Measurements from ENCODE around the gene PNLIPRP2.

The PNLIPRP2 gene

DNA sequence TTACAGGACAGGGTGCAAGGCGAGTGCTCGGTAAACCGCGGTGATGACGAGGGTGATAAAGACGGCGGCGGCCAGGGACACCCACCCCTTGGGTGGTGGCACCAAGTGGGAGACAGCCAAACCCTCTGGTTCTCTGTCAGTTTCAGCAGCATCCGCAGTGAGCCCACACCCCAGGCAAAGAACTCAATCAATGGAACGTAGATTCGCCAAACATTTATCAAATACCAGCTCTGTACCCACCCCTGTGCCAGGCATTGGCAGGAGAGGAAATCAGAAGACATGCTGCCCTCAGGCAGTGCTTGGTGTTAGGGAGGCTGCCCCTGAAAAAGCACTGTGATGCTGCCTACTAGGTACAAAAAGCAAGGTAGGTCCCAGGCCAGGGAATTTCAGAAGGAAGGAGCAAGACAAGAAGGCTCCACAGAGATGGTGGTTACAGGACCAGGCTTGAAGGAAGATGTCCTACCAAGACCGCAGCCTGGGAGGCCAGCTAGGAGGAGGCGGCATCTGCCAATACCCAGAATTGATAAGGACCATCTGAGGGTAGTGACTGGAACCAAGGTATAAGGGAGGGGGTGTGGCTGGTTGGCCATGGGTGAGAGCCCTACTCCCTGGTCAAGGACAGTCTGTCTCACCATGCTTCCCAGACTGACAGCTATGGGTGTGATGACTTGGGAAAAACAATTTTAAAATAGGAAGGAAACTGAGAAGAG is 10.2 kb upstream of the PNLIPRP2 start:
- Histone ChIP-seq H3K18ac (ENCODE audit: low read depth in 1 of 2, low read length in 2 of 2) (no peak overlapping the region), H2AK5ac (ENCODE audit: low read length, severe bottlenecking) (no peak overlapping the region), H3K79me1 (replicated peaks; ENCODE audit: low read length, poor library complexity, severe bottlenecking) (no peaks in the 10 kb centered on the region), H3K9me3 (ENCODE audit: control insufficient read depth, low read length) (no peaks in the 10 kb centered on the region), H3K9ac (ENCODE audit: low read length) (no peak overlapping the region), H2BK12ac (ENCODE audit: low read length in 2 of 2) (no peak overlapping the region), H3K27ac (ENCODE audit: low read length, poor library complexity, severe bottlenecking) (no peak overlapping the region), H4K8ac (ENCODE audit: low read length) (no peak overlapping the region), H3K4ac (ENCODE audit: low read depth in 1 of 2, low read length in 2 of 2) (no peak overlapping the region), H3K36me3 (ENCODE audit: control insufficient read depth in 1 of 2, insufficient read depth in 2 of 2, low read depth in 1 of 2, low read length in 2 of 2) (no peaks in the 10 kb centered on the region), H3K4me3 (ENCODE audit: insufficient read depth in 1 of 2, low read depth in 1 of 2, low read length in 2 of 2) (no peak overlapping the region), H2AFZ (ENCODE audit: low read depth, low read length) (no peak overlapping the region), H3K23ac (ENCODE audit: low read length in 2 of 2) (no peak overlapping the region), H3K4me2 (ENCODE audit: low read length, poor library complexity, severe bottlenecking) (no peak overlapping the region), H3K14ac (ENCODE audit: low read length in 2 of 2) (no peak overlapping the region), H2BK120ac (ENCODE audit: low read depth, low read length) (no peak overlapping the region), H3K27me3 (ENCODE audit: control insufficient read depth in 1 of 2, insufficient read depth in 1 of 2, low read length in 2 of 2) (peaks cover 22 to 25% of the 10 kb centered on the region in 2 experiments), H4K91ac (ENCODE audit: low read length) (no peak overlapping the region), H2BK5ac (ENCODE audit: low read depth, low read length, poor library complexity, severe bottlenecking) (no peak overlapping the region), H2BK15ac (ENCODE audit: low read depth, poor library complexity, severe bottlenecking) (no peak overlapping the region), H3K4me1 (ENCODE audit: control insufficient read depth, insufficient read depth, low read depth, low read length) (no peaks in the 10 kb centered on the region)
- WGBS = 95% methylated on average over 12 of the region's 13 CpGs
- DNase-seq = no peak

DNA sequence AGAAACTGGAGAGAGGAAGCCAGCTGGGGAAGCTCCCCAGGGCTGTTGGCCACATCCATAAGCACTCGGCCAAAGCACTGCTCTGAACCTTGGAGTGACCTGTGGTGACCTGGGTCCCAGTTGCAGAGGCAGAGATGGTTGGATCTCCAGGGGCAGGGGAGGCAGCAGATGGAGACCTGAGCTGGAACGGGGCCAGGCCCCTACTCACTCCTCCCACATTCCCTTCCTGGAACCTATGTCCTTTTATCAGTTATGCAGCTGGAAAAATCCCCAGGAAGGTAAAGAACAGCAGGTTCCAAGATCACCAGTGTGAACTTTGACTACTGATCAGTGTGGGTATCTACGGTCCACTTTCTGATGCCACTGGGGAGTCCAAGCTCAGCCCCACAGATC is 9.6 kb upstream of the PNLIPRP2 start:
- Histone ChIP-seq H3K4me1 (ENCODE audit: control insufficient read depth, insufficient read depth, low read depth, low read length) (no peaks in the 10 kb centered on the region), H3K4me2 (ENCODE audit: low read length, poor library complexity, severe bottlenecking) (no peak overlapping the region), H3K27me3 (ENCODE audit: control insufficient read depth in 1 of 2, insufficient read depth in 1 of 2, low read length in 2 of 2) (peaks cover 18 to 24% of the 10 kb centered on the region in 2 experiments), H2BK5ac (ENCODE audit: low read depth, low read length, poor library complexity, severe bottlenecking) (no peak overlapping the region), H3K36me3 (ENCODE audit: control insufficient read depth in 1 of 2, insufficient read depth in 2 of 2, low read depth in 1 of 2, low read length in 2 of 2) (no peaks in the 10 kb centered on the region), H3K18ac (ENCODE audit: low read depth in 1 of 2, low read length in 2 of 2) (no peak overlapping the region), H2AFZ (ENCODE audit: low read depth, low read length) (no peak overlapping the region), H3K4ac (ENCODE audit: low read depth in 1 of 2, low read length in 2 of 2) (no peak overlapping the region), H4K91ac (ENCODE audit: low read length) (no peak overlapping the region), H3K23ac (ENCODE audit: low read length in 2 of 2) (no peak overlapping the region), H3K79me1 (replicated peaks; ENCODE audit: low read length, poor library complexity, severe bottlenecking) (no peaks in the 10 kb centered on the region), H3K9me3 (ENCODE audit: control insufficient read depth, low read length) (no peaks in the 10 kb centered on the region), H3K4me3 (ENCODE audit: insufficient read depth in 1 of 2, low read depth in 1 of 2, low read length in 2 of 2) (no peak overlapping the region), H4K8ac (ENCODE audit: low read length) (no peak overlapping the region), H2AK5ac (ENCODE audit: low read length, severe bottlenecking) (no peak overlapping the region), H2BK15ac (ENCODE audit: low read depth, poor library complexity, severe bottlenecking) (no peak overlapping the region), H2BK12ac (ENCODE audit: low read length in 2 of 2) (no peak overlapping the region), H3K27ac (ENCODE audit: low read length, poor library complexity, severe bottlenecking) (no peak overlapping the region), H3K14ac (ENCODE audit: low read length in 2 of 2) (no peak overlapping the region), H2BK120ac (ENCODE audit: low read depth, low read length) (no peak overlapping the region), H3K9ac (ENCODE audit: low read length) (no peak overlapping the region)
- WGBS = 77% methylated on average over 3 of the region's 3 CpGs
- DNase-seq = no peak

DNA sequence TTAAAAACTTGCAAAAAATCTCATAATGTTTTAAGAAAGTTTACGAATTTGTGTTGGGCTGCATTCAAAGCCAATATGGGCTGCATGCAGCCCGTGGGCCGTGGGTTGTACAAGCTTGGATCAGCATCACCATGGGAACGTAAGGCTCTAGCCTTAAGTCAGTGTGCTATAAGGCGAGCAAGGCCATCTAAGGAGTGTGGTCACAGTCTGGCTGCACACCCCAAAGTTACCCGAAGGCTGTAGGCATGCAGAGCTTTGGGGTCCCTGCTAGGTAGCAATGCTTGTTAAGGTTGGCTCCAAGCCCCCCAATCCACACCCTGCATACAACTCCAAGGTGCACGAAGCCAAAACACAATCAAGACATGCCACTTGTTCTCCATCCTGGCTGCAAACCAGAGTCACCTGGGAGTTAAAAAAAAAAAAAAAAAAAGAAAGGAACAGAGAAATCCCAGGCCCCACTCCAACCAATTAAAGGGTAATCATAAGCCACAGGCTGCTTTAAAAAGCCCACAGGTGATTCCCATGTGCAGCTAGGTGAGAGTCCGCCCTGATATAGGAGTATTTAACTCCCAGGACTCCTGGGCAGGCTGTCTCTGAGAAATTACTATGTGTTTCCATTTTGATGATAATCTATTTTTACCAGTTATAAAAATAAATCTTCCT is 8.5 kb upstream of the PNLIPRP2 start:
- Histone ChIP-seq H2AFZ (ENCODE audit: low read depth, low read length) (no peak overlapping the region), H3K4me1 (ENCODE audit: control insufficient read depth, insufficient read depth, low read depth, low read length) (no peaks in the 10 kb centered on the region), H3K9me3 (ENCODE audit: control insufficient read depth, low read length) (no peaks in the 10 kb centered on the region), H3K18ac (ENCODE audit: low read depth in 1 of 2, low read length in 2 of 2) (no peak overlapping the region), H3K4me2 (ENCODE audit: low read length, poor library complexity, severe bottlenecking) (no peak overlapping the region), H3K79me1 (replicated peaks; ENCODE audit: low read length, poor library complexity, severe bottlenecking) (no peaks in the 10 kb centered on the region), H3K4me3 (ENCODE audit: insufficient read depth in 1 of 2, low read depth in 1 of 2, low read length in 2 of 2) (no peak overlapping the region), H3K9ac (ENCODE audit: low read length) (no peak overlapping the region), H3K27me3 (ENCODE audit: control insufficient read depth in 1 of 2, insufficient read depth in 1 of 2, low read length in 2 of 2) (peaks cover 21 to 24% of the 10 kb centered on the region in 2 experiments), H3K27ac (ENCODE audit: low read length, poor library complexity, severe bottlenecking) (no peak overlapping the region), H3K4ac (ENCODE audit: low read depth in 1 of 2, low read length in 2 of 2) (no peak overlapping the region), H3K23ac (ENCODE audit: low read length in 2 of 2) (no peak overlapping the region), H2BK12ac (ENCODE audit: low read length in 2 of 2) (no peak overlapping the region), H3K36me3 (ENCODE audit: control insufficient read depth in 1 of 2, insufficient read depth in 2 of 2, low read depth in 1 of 2, low read length in 2 of 2) (no peaks in the 10 kb centered on the region), H3K14ac (ENCODE audit: low read length in 2 of 2) (no peak overlapping the region), H2AK5ac (ENCODE audit: low read length, severe bottlenecking) (no peak overlapping the region), H2BK5ac (ENCODE audit: low read depth, low read length, poor library complexity, severe bottlenecking) (no peak overlapping the region), H2BK15ac (ENCODE audit: low read depth, poor library complexity, severe bottlenecking) (no peak overlapping the region), H4K8ac (ENCODE audit: low read length) (no peak overlapping the region), H4K91ac (ENCODE audit: low read length) (no peak overlapping the region), H2BK120ac (ENCODE audit: low read depth, low read length) (no peak overlapping the region)
- WGBS = 81% methylated on average over 8 of the region's 8 CpGs
- no peak for DNase-seq

DNA sequence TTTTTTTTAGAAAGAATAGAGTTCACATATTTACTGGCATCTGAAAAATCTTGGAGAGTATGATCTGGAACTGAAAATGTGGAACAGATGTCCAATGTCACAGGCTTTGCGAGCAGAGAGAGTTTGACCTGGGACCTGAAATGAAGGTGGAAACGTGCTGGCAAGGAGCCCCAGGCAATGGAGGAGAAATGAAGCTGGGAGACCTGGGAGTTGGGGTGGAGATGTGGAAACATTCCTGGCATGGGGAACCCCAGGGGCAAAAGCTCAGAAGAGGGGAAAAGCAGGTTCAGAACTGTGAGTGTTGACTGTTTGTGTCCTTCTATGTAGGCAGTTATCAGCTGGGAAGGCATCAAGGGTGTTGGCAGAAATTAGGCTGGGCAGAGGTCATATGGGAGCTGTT is 7.3 kb upstream of the PNLIPRP2 start:
- no peak overlapping the region for H2BK120ac ChIP-seq (ENCODE audit: low read depth, low read length)
- no peak overlapping the region for H2BK12ac ChIP-seq (ENCODE audit: low read length in 2 of 2)
- DNase-seq = no peak
- no peak overlapping the region for H4K91ac ChIP-seq (ENCODE audit: low read length)
- no peak overlapping the region for H3K23ac ChIP-seq (ENCODE audit: low read length in 2 of 2)
- H4K8ac ChIP-seq (ENCODE audit: low read length) = no peak overlapping the region
- H3K4me2 ChIP-seq (ENCODE audit: low read length, poor library complexity, severe bottlenecking) = no peak overlapping the region
- H2BK15ac ChIP-seq (ENCODE audit: low read depth, poor library complexity, severe bottlenecking) = no peak overlapping the region
- no peak overlapping the region for H3K4ac ChIP-seq (ENCODE audit: low read depth in 1 of 2, low read length in 2 of 2)
- no peaks in the 10 kb centered on the region for H3K36me3 ChIP-seq (ENCODE audit: control insufficient read depth in 1 of 2, insufficient read depth in 2 of 2, low read depth in 1 of 2, low read length in 2 of 2)
- H3K4me3 ChIP-seq (ENCODE audit: insufficient read depth in 1 of 2, low read depth in 1 of 2, low read length in 2 of 2) = no peak overlapping the region
- no peaks in the 10 kb centered on the region for H3K79me1 ChIP-seq (replicated peaks; ENCODE audit: low read length, poor library complexity, severe bottlenecking)
- 89% methylated on average over 2 of the region's 2 CpGs for WGBS
- no peak overlapping the region for H3K9ac ChIP-seq (ENCODE audit: low read length)
- H3K14ac ChIP-seq (ENCODE audit: low read length in 2 of 2) = no peak overlapping the region
- H3K4me1 ChIP-seq (ENCODE audit: control insufficient read depth, insufficient read depth, low read depth, low read length) = no peaks in the 10 kb centered on the region
- H3K27ac ChIP-seq (ENCODE audit: low read length, poor library complexity, severe bottlenecking) = no peak overlapping the region
- no peak overlapping the region for H3K18ac ChIP-seq (ENCODE audit: low read depth in 1 of 2, low read length in 2 of 2)
- H2AFZ ChIP-seq (ENCODE audit: low read depth, low read length) = no peak overlapping the region
- H2AK5ac ChIP-seq (ENCODE audit: low read length, severe bottlenecking) = no peak overlapping the region
- no peak overlapping the region for H2BK5ac ChIP-seq (ENCODE audit: low read depth, low read length, poor library complexity, severe bottlenecking)
- H3K9me3 ChIP-seq (ENCODE audit: control insufficient read depth, low read length) = no peaks in the 10 kb centered on the region
- peaks cover 18 to 25% of the 10 kb centered on the region in 2 experiments for H3K27me3 ChIP-seq (ENCODE audit: control insufficient read depth in 1 of 2, insufficient read depth in 1 of 2, low read length in 2 of 2)
